HG03575 (cell line): Measurements from ENCODE around the gene P4HB.

Experiments used
- ATAC-seq: cut with Tn5 transposase; IDR thresholded peaks from one replicate; pipeline ENCODE4 v1.9.1; 2021; ENCODE audit not compliant: unreplicated experiment, insufficient number of reproducible peaks, low FRiP score; ENCODE audit errors: extremely low read depth

P4HB gene

GRCh38 chr17:81804559-81805399, 55.6 kb downstream of the P4HB start:
- no peak for ATAC-seq

- ATAC-seq, result no peak
These were observed 56.4 kb downstream of the P4HB start, which contains the start of gene GCGR for GRCh38 chr17:81803728-81804558. Gene GCGR, plus strand, starts transcription at chr17:81804150. Its CDS starts 4,869 bp downstream, at chr17:81809019.

GRCh38 chr17:81802856-81803643, 57.3 kb downstream of the P4HB start:
- no peak for ATAC-seq

GRCh38 chr17:81802048-81802758, 58.1 kb downstream of the P4HB start:
- ATAC-seq, result no peak

- ATAC-seq, result no peak
These were observed 59.0 kb downstream of the P4HB start for GRCh38 chr17:81801327-81801726.

GRCh38 chr17:81794509-81794908, 65.8 kb downstream of the P4HB start:
- no peak for ATAC-seq

GRCh38 chr17:81794074-81794476, 66.3 kb downstream of the P4HB start:
- no peak for ATAC-seq
